HG03025 (cell line): ENCODE measurements around the gene MBD3L5.
"Not testable (repeated sequence)": the region's sequence is repeated elsewhere in the genome, so short reads cannot be mapped to it uniquely, and the experiment has no call there.

Source experiments
- ATAC-seq: cut with Tn5 transposase; IDR thresholded peaks from one replicate; pipeline ENCODE4 v1.9.1; 2021; ENCODE audit warnings: mild to moderate bottlenecking, moderate library complexity; ENCODE audit not compliant: unreplicated experiment, low FRiP score

MBD3L5 gene

DNA sequence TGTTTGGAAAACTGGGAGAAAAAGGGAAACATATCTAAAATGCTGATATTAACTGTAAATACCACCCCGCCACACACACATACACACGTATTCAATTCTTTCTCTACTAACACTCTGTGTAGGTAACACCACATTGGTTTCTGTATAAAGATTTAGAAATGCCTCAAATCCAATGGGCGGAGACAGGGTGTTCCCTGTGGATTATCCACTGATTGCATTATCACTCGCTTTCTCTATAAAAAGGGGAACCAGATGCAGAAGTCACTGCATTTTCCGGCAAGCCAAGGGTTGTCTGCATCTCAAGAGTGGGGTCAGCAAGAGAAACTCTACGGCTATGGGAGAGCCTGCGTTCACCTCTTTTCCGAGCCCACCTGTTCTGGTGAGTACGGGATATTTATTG lies at the start of gene MBD3L5:
Gene MBD3L5, plus strand, starts transcription at position 301 of the 400 bp plus-strand sequence. Its CDS starts 34 bp downstream, at position 335.
- ATAC-seq = not testable (repeated sequence)

DNA sequence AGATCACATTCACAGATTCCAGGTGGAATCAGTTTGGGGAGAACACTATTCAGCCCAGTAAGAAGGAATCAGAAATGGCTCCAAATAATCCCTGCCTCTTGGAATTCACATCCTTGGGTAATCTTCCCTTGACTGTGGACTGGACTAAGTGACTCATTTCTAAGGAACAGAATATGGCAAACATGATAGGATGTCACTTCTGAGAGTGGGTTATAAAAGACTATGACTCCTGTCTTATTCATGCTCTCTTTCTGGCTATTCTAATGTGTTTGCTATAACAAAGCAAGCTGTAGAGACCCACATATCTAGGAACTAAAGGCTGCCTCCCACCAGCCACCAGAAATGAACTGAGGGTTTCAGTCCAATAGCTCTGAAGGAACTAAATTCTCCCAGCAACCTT lies 46.9 kb upstream of the MBD3L5 start:
- ATAC-seq = no peak

DNA sequence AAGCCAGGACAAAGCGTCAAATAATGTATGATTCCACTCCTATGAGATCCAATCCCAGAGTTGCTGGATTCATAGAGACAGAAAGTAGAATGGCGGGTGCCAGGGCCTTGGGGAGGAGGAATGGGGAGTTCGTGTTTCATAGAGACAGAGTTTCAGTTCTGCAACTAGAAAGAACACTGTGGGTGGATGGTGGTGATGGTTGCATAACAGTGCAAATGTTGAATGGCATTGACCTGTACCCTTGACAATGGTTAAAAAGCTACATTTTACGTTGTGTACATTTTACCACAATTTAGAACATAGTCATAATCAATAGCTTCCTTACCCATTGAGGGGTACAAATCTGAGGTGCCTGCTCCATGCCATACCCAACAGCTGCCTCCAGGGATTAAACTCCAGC lies 42.5 kb upstream of the MBD3L5 start:
- no peak for ATAC-seq

DNA sequence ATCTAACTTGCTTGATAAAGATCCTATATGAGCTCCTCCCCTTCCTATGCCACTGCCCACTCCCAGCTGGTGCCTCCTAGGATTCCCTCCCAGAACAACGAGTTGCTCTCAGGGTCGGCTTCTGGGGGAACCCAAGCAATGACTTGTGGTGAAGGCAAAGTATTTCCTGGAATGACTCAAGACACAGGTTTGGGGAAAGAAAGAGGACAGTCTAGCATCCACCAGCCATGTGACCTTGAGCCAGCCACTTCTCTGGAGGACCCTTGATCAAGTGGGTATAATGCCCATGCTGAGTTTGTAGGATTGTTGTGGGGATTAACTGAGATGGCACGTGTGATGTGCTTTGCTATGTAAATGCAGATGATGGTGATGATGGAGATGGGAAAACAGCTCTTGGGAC lies 42.1 kb upstream of the MBD3L5 start:
- ATAC-seq = no peak

DNA sequence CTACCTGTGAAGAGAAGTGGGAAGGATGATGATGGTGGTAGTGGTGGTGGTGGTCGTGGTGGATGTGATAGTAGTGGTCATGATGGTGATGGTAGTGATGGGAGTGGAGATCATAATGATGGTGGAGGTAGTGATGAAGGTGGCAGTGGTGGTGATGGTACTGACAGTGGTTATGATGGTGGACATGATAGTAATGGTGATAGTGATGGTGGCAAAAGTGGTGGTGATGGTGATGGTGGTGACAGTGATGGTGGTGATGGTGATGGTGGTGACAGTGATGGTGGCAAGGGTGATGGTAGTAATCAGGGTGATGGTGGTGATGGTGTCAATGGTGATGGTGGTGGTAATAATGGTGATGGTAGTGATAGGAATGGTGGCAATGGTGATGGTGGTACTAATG lies 35.3 kb upstream of the MBD3L5 start:
- no peak for ATAC-seq

DNA sequence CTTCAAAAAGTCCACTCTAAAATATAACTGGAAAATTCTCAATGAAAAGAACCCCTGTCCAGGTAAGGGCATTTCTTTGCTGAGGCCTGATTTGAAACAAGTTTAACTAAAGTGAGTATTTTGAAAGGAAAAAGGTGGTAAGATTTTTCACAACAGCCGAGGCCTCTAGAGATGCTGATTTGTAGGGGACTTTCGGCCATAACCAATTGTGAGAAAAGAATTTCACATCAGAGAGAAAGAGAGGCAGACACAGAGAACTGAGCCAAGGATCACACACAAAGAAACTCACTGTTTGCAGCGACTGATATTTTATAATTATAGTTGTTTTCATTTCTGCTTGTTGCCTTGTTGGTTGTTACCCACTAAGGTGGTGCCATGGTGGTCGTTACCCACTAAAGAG lies 33.6 kb upstream of the MBD3L5 start:
- ATAC-seq = no peak

DNA sequence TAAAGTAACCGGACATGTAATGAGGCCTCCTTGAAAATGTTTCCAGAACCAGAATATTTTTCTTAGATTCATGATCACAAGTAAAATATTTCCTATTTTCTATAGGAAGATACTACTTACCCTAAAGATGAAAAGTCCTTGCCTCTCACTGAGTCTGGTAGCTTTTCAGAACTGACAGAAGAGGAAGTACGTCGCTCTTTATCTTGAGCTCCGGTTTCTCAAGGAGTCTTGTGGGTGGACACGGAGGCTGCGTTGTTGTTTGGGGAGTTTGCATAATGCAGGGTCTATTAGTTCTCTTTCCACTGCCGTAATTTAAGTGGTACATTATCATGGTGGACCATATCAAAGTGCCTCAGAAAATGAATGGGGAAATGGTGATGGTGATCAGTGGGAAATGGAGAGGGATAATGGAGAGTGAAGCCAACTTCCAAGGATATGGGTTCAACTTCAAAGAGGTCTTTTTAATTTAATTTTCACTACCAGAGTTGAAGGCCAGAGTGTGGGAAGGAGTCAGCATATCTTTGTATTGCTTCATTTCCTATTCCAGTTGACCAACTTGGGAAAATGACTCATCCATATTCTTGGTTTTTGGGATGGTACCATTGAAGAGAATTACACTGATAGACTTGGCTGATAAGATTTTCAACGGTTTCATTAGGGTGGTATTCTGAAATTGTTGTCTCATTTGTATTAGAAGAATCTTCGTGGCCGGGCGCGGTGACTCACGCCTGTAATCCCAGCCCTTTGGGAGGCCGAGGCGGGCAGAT lies 32.5 kb upstream of the MBD3L5 start:
- ATAC-seq = no peak

DNA sequence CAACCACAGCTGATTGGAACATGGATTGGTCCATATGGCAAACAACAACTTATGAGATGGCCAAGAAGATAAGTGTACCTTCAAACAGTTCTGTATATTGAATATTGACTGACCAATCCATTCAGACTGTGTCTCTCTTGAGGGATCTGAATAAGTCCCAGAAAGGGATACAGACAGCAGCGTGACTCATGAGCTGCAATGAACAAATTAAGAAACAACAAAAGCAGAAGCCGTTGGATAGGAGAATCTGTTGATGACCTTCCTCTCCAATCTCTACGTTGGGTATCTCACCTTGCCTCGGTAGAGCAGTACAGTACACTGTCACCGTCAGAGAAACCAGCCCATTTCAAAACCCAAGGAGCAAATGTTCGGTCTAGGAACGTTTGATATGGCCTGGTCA lies 30.4 kb upstream of the MBD3L5 start:
- ATAC-seq = no peak

DNA sequence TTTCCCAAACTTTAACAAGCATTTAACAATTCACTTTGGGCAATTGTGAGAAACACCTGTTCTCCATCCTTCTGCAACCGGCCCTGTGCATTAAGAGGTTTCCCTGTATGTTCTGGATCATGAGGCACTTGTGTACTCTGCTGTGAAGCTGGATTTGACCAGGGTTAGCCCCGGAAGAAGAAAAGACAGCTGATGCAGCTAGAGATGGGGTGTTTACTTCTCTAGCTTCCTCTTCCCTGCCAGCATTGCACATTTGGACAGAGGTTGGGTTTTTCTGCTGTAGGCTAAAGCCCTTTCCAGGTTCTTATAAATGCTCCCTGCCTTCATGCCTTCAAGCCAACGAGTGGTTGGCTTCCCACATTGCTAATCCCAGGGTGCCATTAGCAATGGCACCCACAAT lies 30.0 kb upstream of the MBD3L5 start:
- no peak for ATAC-seq

DNA sequence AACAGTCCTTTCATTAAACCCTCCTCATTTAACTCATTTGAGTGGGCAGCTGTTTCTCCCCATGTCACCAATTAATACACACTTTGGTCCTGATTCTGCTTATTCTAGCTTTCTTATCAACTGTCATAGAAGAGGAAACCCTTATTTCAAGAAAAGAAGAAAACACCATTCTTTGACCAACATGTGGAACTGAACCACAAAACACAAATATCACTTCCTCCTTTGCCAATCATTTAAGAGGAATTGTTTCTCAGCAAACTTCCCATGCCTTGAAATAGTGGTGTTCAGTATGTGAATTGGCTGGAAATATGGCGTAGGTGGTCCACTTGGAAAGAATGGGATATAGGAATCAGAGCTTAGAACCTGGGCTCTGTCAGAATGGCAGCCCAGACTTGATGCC lies 29.6 kb upstream of the MBD3L5 start:
- ATAC-seq = no peak

DNA sequence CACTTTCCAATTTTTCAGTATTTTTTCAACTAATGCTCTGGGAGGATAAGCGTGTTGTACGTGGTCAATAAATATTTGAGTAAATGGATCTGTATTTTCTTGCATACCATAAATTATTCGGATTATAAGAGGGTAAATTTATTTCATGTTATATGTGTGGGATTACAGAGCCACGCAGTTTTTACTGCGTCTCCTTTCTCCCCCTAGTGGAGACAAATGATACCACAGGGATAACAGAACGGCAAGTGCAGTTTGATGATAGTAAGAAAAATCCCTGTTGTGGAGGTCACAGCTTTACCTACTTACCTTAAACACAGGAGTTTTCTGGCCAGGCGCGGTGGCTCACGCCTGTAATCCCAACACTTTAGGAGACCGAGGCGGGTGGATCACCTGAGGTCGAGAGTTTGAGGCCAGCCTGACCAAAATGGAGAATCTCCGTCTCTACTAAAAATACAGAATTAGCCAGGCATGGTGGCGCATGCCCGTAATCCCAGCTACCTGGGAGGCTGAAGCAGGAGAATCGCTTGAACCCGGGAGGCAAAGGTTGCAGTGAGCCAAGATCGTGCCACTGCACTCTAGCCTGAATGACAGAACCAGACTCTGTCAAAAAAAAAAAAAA lies 26.0 kb upstream of the MBD3L5 start:
- no peak for ATAC-seq

DNA sequence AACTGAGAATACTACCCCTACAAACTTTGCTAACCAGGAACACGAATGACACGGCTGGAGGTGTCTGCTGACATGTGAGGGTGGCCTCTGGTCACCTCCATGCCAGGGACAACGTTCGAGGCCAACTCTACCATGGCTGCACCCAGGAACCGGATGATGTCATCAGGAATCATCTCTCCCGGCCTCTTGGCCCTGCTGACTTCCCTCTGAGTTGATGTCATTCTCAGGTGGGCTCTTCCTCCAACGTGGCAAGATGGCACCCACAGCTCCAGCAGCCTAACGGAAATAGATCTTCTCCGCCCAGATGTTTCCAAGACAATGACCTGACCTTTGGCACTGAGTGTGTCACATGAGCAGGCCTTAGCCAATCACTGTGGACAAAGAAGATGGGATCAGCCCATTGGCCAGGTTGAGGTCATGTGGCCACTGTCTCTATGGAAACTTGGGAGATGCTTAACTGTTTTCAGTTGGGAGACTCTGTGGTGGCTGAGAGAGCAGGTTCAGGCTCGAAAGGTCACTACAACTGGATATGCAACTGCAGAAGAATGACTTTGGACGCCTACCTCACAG lies 24.2 kb upstream of the MBD3L5 start:
- no peak for ATAC-seq

DNA sequence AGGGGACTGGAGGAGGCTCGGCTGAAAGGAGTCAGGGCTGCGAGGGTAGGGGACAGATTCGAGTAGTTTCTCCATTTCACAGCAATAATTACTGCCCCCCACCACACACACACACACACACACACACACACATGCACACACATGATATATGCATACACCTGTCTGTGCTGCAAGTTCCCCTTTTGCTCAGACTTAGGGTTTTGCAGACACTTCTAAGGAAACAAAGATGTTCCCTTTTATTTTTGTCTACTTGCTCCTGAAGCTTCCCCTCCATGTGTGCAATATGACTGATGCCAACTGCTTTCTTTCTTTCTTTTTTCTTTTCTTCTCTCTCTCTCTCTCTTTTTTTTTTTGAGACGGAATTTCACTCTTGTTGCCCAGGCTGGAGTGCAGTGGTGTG lies 22.5 kb upstream of the MBD3L5 start:
- no peak for ATAC-seq

DNA sequence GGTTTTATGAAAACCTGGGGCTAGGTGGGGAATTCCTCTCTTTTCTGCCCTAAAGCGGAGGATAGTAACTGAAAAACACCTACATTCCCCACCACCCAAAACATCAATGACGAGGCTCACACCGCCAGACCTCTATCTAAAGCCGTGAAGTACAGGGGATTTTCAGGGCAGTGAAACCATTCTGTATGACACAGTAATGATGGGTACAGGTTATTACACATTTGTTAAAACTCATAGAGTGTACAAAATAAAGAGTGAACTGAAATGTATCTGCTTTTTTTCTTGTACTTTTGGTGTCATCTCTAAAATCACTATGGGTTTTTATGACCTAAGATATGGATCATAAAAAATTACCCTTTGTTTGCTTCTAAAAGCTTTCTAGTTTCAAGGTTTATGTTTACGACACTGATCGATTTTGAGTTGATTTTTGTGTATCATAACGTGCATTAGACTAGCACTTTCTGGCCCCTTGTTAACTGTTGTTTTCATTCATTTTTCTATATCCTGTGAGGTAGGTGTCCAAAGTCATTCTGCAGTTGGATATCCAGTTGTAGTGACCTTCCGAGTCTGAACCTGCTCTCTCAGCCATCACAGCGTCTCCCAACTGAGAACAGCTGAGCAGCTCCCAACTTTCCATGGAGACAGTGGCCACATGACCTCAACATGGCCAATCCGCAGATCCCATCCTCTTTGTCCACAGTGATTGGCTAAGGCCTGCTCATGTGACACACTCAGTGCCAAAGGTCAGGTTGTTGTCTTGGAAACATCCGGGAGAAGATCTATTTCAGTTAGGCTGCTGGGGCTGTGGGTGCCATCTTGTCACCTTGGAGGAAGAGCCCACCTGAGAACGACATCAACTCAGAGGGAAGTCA lies 19.4 kb upstream of the MBD3L5 start:
- no peak for ATAC-seq

DNA sequence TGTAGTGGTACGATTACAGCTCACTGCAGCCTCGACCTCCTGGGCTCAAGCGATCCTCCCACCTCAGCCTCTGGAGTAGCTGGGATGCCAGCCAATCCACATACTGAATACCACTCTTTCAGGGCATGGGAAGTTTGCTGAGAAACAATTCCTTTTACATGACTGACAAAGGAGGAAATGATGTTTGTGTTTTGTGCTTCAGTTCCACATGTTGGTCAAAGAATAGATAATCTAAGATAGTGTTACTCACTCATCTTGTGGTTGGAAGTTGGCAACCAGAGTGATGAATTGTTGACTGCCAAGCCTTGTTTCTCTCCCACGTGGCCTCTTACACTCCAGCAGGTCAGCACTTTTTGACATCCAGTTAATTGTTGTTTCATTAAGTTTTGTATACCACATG lies 16.7 kb upstream of the MBD3L5 start:
- ATAC-seq = no peak

DNA sequence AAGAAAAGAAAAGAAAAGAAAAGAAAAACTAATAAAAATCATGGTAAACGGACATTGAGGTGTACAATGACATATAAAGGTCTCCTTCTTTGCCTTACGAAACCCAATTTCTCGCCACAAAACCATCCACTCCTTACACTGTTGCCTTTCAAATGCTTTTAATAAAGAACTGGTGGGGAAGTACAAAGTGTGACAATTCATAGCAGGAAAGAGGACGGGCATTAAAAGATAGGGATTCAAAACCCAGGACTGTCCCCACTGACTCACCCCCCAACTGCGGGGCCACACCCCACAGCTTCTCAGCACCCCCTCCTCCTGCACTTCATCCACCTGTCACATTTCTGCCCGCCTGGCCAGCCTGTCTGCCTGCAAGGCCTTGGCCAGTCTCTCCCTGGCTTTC lies 11.6 kb upstream of the MBD3L5 start:
- ATAC-seq = no peak

DNA sequence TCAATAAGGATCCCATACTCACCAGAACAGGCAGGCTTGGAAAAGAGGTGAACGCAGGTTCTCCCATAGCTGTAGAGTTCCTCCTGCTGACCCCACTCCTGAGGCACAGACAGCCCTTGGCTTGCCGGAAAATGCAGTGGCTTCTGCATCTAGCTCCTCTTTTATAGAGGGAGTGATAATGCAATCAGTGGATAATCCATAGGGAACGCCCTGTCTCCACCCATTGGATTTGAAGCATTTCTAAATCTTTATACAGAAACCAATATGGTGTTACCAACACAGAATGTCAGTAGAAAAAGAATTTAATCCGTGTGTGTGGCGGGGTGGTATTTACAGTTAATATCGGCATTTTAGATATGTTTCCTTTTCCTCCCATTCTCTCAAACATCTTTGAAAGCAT lies 9.0 kb upstream of the MBD3L5 start, which contains the start of gene MBD3L2B:
Gene MBD3L2B, minus strand, starts transcription at position 101 of the 400 bp plus-strand sequence. Its CDS starts 34 bp downstream, at position 67.
- not testable (repeated sequence) for ATAC-seq

DNA sequence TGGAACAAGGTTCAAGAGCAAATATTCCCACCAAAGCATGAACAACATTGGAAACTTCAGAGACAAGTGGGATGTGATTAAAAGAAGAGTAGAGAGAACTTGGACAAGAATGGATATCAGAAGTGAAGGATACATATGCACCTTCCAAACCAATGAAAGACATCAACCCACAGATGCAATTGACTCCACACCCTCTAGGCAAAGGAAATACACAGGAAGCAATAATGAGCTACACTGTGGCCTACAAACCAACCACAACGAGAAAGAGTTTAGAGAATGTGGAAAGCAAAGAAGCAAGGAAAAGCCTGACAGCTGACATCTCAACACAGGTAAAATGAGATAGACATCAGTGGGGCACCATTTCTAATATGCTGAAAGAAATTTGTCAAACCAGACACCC lies 1.6 kb upstream of the MBD3L5 start:
- ATAC-seq = not testable (repeated sequence)

DNA sequence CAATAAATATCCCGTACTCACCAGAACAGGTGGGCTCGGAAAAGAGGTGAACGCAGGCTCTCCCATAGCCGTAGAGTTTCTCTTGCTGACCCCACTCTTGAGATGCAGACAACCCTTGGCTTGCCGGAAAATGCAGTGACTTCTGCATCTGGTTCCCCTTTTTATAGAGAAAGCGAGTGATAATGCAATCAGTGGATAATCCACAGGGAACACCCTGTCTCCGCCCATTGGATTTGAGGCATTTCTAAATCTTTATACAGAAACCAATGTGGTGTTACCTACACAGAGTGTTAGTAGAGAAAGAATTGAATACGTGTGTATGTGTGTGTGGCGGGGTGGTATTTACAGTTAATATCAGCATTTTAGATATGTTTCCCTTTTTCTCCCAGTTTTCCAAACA lies 9.7 kb downstream of the MBD3L5 start, which contains the start of gene MBD3L4:
Gene MBD3L4, minus strand, starts transcription at position 101 of the 400 bp plus-strand sequence. Its CDS starts 35 bp downstream, at position 66.
- not testable (repeated sequence) for ATAC-seq

DNA sequence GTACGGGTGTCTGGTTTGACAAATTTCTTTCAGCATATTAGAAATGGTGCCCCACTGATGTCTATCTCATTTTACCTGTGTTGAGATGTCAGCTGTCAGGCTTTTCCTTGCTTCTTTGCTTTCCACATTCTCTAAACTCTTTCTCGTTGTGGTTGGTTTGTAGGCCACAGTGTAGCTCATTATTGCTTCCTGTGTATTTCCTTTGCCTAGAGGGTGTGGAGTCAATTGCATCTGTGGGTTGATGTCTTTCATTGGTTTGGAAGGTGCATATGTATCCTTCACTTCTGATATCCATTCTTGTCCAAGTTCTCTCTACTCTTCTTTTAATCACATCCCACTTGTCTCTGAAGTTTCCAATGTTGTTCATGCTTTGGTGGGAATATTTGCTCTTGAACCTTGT lies 11.2 kb downstream of the MBD3L5 start:
- not testable (repeated sequence) for ATAC-seq

DNA sequence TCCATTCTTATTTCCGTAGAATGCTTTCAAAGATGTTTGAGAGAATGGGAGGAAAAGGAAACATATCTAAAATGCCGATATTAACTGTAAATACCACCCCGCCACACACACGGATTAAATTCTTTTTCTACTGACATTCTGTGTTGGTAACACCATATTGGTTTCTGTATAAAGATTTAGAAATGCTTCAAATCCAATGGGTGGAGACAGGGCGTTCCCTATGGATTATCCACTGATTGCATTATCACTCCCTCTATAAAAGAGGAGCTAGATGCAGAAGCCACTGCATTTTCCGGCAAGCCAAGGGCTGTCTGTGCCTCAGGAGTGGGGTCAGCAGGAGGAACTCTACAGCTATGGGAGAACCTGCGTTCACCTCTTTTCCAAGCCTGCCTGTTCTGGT lies 18.6 kb downstream of the MBD3L5 start, which contains the start of gene MBD3L2:
Gene MBD3L2, plus strand, starts transcription at position 301 of the 400 bp plus-strand sequence. Its CDS starts 53 bp downstream, at position 354.
- ATAC-seq = not testable (repeated sequence)
